GM12892 (cell line): ENCODE data around the gene TRIM29.

ENCODE experiments used
- POLR2A ChIP-seq: IDR thresholded peaks from 2 replicates; pipeline ENCODE4 v1.6.1; 2011; ENCODE audit warnings: low read depth, low read length, control low read depth
- POLR2AphosphoS5 ChIP-seq: IDR thresholded peaks from 2 replicates; pipeline ENCODE4 v1.6.1; 2011; ENCODE audit warnings: low read depth, low read length, control low read depth
- TAF1 ChIP-seq: IDR thresholded peaks from 2 replicates; pipeline ENCODE4 v1.6.1; 2011; ENCODE audit warnings: low read depth, mild to moderate bottlenecking, control low read depth, low read length, borderline replicate concordance

GRCh38 chr11:120174866-120175265, 37.0 kb upstream of the TRIM29 start:
- TF ChIP-seq POLR2A (no peak), TAF1 (no peak), POLR2AphosphoS5 (no peak)
